GM12892 (cell line): ENCODE results near the gene AKAP13.
A peak's percentile ranks its signal among the peaks of the same experiment; 100 is the strongest.

Experiments
- DNase-seq: peaks from one replicate; pipeline ENCODE4 v3.0.0; 2011; ENCODE audit not compliant: insufficient read length
- FAIRE-seq: peaks from 2 replicates; lab custom pipeline; 2011; peaks lifted over from hg19 to GRCh38; lab: Jason Lieb, UNC
- POLR2A ChIP-seq: IDR thresholded peaks from 2 replicates; pipeline ENCODE4 v1.6.1; 2011; ENCODE audit warnings: low read depth, low read length, control low read depth
- POLR2AphosphoS5 ChIP-seq: IDR thresholded peaks from 2 replicates; pipeline ENCODE4 v1.6.1; 2011; ENCODE audit warnings: low read depth, low read length, control low read depth
- TAF1 ChIP-seq: IDR thresholded peaks from 2 replicates; pipeline ENCODE4 v1.6.1; 2011; ENCODE audit warnings: low read depth, mild to moderate bottlenecking, control low read depth, low read length, borderline replicate concordance

Gene AKAP13

DNA sequence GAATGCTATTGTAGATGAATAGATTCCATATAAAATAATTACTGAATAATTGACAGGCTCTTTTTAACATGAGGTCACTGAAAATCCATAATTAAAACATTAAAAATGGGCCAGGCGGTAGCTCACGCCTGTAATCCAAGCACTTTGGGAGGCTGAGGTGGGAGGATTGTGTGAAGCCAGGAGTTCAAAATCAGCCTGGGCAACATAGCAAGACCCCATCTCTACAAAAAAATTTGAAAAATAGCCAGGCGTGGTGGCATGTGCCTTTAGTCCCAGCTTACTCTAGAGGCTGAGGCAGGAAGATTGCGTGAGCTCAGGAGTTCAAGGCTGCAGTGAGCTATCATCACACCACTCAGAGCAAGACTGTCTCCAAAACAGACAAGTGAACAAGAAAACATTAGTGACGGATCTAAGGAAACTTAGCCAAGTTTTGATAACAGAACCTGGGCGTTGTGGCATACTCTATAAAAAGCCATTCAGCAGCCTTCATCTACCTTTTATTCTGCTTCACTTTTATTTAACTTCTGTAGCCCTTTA is 303.8 kb downstream of the AKAP13 start:
- no peak for TF ChIP-seq POLR2A
- no peak for TF ChIP-seq TAF1
- DNase-seq = no peak
- FAIRE-seq = no peak

DNA sequence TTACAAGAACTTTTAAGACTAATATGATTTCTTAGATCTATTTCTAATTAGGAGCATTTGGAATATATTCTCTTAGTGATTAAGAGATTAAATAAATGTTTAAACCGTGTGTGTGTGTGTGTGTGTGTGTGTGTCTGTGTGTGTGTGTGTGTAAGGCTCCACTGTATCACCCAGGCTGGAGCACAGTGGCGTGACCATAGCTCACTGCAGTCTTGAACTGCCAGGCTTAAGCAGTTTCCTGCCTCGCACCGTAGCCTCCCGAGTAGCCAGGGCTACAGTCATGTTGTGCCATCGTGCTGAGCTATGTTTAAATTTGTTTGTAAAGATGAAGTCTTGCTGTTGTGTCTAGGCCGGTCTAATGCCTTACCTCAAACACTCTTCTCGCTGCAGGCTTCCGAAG is 305.0 kb downstream of the AKAP13 start:
- DNase-seq (no peak), FAIRE-seq (no peak)
- no peak for TF ChIP-seq TAF1
- TF ChIP-seq POLR2A = no peak
- TF ChIP-seq POLR2AphosphoS5 = no peak

DNA sequence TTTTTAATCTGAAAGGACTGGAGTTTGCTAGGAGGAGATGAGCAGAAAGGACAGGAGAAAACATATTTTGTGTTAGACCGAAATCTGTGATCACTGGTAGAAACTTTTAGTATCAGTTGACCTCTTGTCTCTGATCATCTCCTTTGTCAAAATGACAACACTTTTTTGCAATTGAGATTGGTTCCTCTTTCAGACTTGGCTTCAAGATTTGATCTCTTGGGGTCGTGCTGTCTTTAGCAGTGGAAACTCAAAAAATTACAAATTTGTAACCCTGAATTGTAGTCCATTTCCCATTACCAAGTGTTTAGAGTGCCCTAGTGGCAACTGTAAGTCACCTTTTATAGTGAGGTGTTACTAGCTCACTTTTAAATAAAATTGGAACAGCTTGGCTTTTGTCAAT is 306.9 kb downstream of the AKAP13 start:
- no peak for FAIRE-seq
- TF ChIP-seq POLR2AphosphoS5 = no peak
- TF ChIP-seq TAF1 = no peak
- TF ChIP-seq POLR2A = no peak
- DNase-seq = no peak

DNA sequence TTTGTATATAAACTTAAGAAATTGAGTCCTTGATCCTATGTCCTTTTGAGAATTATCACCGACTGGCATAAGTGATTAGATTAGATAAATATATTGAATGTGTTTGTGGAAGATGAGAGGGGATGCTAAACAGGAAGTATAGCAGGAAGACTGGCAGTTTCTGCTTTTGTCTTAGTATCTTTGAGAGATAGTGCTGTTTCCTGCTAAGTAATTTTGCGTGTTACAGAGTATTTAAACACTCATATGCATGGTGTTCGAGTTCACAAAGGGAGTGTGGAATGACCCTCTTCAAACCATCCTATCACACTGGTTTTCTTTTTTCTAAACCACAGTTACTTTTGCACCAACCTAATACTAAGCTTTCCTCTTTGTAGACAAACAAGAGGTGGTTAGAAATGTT is 308.3 kb downstream of the AKAP13 start:
- no peak for TF ChIP-seq POLR2AphosphoS5
- TF ChIP-seq TAF1 = no peak
- TF ChIP-seq POLR2A = no peak
- DNase-seq = no peak
- FAIRE-seq = peak; percentile 85

DNA sequence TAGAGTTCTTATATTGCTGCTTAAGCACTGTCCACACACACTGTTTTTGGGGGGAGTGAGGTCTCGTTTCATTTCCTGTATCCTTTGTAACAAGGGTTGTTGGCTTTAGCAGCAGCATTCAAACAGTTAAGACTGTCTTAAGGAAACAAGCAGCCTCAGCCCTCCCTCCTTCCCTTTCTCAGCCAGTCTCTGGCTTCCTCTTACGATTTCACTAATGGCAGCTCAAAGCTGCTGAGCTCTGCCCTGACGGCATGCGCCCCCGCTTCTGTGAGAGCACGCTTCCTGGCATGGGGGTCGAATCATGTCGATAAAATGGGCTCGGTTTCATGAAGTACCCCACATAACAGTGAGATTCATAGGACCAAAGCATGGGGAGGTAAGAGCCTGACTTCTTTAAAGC is 309.3 kb downstream of the AKAP13 start:
- DNase-seq = no peak
- peak; percentile 94 for FAIRE-seq
- TF ChIP-seq POLR2A (peak; percentile 75; the same call in 1 of the 2 replicates), POLR2AphosphoS5 (peak; percentile 78), TAF1 (no peak; the same call in 1 of the 2 replicates)

DNA sequence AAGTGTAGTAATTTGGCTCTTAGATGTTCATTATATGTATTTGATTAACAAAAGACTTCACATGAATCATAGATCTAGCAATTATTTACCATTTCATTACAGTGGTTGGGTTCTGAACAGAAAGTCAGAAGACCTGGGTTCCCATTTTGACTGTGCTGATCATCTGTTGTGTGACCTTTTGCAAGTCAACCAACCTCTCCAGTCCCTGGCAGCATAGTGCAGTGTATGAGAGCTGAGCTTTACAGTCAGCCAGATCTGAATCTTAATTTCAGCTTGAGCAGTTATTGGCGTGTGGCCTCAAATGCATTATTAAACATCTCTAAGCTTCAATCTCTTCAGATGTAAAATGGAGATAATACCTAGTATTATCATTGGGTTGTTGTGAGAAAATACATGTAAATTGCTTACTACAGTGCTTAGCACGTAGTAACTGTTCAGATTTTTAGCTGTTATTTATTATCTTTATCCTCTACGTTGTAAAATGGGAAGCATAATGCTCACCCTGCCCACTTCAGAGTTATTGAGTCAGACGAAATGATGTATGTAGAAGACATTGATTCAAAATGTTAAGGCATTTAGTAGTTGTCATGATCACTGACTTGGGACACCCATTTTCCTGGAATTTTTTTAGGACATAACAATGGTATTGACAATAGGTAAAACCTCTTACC is 310.3 kb downstream of the AKAP13 start:
- DNase-seq (no peak), FAIRE-seq (peak; percentile 94)
- TF ChIP-seq POLR2A (peak; percentile 48; the same call in 1 of the 2 replicates), TAF1 (no peak), POLR2AphosphoS5 (no peak)

DNA sequence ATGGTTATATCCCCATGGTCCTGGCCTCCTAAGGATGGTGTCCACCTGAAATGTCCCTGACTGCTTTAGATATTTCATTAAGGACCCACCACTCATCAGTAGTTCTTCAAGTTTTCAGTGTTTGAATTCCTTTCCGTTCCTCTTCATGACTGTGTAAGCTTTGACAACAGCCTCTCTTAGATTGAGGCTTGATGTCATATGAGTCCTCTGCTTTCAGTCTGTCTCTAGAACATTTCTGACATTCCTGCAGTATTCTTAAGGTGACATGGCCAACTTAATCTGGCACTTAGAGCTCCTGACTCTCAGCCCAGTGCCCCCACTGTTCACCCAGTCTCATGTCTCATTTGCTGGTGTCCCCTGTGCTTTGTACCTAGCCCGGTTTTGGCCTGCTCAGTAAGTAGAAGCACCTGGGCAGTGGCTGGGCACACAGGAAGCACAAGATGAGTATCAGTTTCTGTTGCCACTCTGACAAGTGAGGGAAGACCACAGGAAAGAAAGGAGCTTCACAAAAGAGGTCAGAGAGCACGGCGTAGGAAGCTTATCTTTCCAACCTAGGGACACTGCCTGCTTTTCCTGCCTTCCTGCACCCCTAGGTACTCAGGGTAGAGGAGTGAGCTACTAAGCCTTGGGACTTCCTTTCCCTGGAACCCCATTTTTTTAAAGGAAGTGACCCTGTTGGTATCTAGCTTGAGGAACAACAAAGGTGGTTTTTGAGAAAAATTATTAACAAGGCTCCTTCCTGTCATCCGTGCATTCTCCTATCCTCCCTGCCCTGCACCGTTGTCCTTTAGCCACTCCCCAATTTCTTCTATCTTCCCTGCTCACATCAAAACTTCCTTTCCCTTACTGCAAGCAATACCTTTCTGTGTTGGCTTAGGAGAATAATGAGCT is 311.2 kb downstream of the AKAP13 start:
- TF ChIP-seq POLR2AphosphoS5 (peak; percentile 58; the same call in 1 of the 2 replicates), POLR2A (peak; percentile 15; the same call in 1 of the 2 replicates), TAF1 (no peak)
- FAIRE-seq (peak; percentile 92), DNase-seq (no peak)

DNA sequence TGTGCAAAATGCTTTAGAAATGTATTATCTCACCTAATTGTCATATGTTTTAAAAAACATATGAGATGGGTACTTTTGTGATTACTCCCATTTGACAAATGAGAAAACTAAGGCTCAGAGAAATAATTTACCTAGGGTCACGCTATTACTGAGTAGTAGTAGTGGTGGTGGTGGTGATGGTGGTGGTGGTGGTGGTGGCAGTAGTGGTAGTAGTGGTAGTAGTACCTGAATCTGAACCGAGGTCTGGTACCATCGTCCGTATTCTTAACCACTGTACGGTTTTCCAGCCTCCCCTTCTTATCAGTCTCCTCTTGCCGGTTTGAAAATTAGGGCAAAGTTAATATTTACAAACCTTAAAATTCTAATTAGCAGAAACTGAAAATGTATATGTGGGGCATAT is 311.9 kb downstream of the AKAP13 start:
- DNase-seq (no peak), FAIRE-seq (no peak)
- no peak for TF ChIP-seq POLR2A
- TF ChIP-seq POLR2AphosphoS5 = no peak

DNA sequence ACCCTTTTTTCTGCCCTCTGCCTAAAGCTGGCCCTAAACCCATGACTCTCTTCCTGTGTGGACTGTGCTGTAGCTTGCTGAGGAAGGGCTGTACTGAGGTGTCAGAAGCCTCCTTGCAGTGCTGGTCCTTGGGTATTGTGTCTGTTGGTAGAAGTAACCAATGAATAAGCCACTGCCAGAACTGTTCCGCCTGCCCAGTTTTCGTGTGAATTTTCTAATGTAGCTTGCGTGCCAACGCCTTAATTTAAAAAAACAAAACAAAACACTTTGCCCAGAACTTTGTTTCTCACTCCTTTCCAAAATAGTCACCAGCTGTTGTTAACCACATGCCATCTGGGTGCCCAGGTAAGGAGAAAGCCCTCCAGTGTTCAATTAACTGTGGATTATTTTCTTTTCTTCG is 312.5 kb downstream of the AKAP13 start:
- no peak for TF ChIP-seq POLR2A
- TF ChIP-seq POLR2AphosphoS5 = peak; percentile 39; the same call in 1 of the 2 replicates
- DNase-seq (no peak), FAIRE-seq (peak; percentile 88)

DNA sequence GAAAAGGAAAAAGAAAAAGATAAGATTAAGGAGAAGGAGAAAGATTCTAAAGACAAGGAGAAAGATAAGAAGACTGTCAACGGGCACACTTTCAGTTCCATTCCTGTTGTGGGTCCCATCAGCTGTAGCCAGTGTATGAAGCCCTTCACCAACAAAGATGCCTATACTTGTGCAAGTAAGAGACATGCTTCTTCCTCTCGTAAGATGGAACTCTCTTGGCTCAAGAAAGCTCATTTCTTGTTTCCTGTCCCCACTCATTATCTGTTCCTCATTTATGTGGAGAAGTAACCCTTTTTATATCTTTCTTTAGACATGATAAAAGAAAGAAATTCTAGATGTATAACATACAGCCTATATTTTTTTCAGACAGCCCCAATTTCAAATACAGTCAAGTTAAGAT is 312.9 kb downstream of the AKAP13 start:
- no peak for TF ChIP-seq POLR2A
- no peak for TF ChIP-seq POLR2AphosphoS5
- FAIRE-seq = peak; percentile 74

DNA sequence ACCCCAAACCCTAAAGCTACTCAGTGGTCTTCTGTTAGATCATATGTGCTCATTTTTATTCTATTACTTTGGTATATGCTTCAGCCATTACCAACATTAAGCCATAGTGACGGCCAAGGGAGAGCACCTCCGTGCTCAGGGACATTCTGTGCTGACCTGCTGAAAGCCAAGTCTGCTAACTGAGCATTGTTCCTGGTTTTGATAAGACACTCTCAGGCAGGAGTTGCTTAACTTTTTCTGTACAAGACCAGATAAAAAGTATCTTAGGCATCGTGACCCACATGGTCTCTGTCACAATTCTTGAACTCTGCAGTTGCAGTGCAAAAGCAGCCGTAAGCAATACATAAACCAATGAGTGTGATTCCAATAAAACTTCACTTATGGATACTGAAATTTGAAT is 313.7 kb downstream of the AKAP13 start:
- FAIRE-seq = no peak
- TF ChIP-seq POLR2AphosphoS5 = no peak
- no peak for TF ChIP-seq POLR2A
- no peak for TF ChIP-seq TAF1

More for the DNA sequence above, 312.9 kb downstream of the AKAP13 start:
- DNase-seq = no peak

More for the DNA sequence above, 313.7 kb downstream of the AKAP13 start:
- DNase-seq = no peak
